HepG2 (cell line): ENCODE data around the gene MRPL9. TPM values are rescaled to one million over a fixed set of nuclear protein-coding genes. Genes with fewer than 3 reads are reported as not detected.

ENCODE experiments used
- ATAC-seq: fragments of 200-7000 bp; cut with Tn5 transposase; 3 replicates; pipeline ENCODE4 v1.9.1; 2020; ENCODE audit warnings: mild to moderate bottlenecking, moderate library complexity
- BruUV-seq: library from RNA; stranded (reverse); fragments of 400-500 nt; replicated peaks from 2 replicates; lab custom pipeline; 2021; lab: Mats Ljungman, UMichigan
- CTCF ChIA-PET: fragments of 300-600 bp; formaldehyde crosslinking; extraction: SDS; loops from one replicate; lab custom pipeline; 2021; ENCODE audit warnings: low total read pairs, inconsistent platforms, low intra/inter-chr PET ratio; lab: Yijun Ruan, JAX
- POLR2A ChIA-PET: fragments of 350-600 bp; sonication (Branson Sonifier 250); formaldehyde crosslinking; loops from one replicate; lab custom pipeline; 2020; ENCODE audit warnings: antibody characterized with exemption, inconsistent platforms; lab: Yijun Ruan, JAX
- DNase-seq: peaks from one replicate; pipeline ENCODE4 v3.0.0-alpha.2; 2015; ENCODE audit warnings: low spot score
- FAIRE-seq: peaks from 3 replicates; lab custom pipeline; 2011; peaks lifted over from hg19 to GRCh38; lab: Jason Lieb, UNC
- H2AFZ ChIP-seq: one replicate; pipeline ENCODE4 v1.6.1; 2011; ENCODE audit warnings: low read length, inconsistent platforms
- H3K27ac ChIP-seq: fragments of 300-600 bp; 3 replicates; pipeline ENCODE4 v1.8.0; 2011; ENCODE audit warnings: mixed run types, mild to moderate bottlenecking, mixed read lengths, low read length, inconsistent platforms; ENCODE audit not compliant: insufficient read depth; ENCODE audit errors: extremely low read length
- H3K27me3 ChIP-seq, 2 experiments: fragments of 200-600 bp in 1 of 2; 2 replicates in 1 of 2; 3 replicates in 1 of 2; pipeline versions ENCODE4 v1.6.0 to v1.8.0; 2011; ENCODE audit warnings: low read length in 2 of 2, mild to moderate bottlenecking in 2 of 2, moderate library complexity in 2 of 2, inconsistent platforms in 1 of 2; ENCODE audit not compliant: insufficient read depth in 2 of 2, control insufficient read depth in 1 of 2
- H3K36me3 ChIP-seq, 2 experiments: fragments of 200-600 bp in 1 of 2; replicated peaks in 1 of 2; 2 replicates in 1 of 2; 3 replicates in 1 of 2; pipeline versions ENCODE4 v1.5.1 to v1.8.0; 2011; ENCODE audit warnings: low read length in 2 of 2, inconsistent platforms in 1 of 2; ENCODE audit not compliant: insufficient read depth in 2 of 2, control insufficient read depth in 1 of 2
- H3K4me1 ChIP-seq: 2 replicates; pipeline ENCODE4 v1.5.1; 2012; ENCODE audit warnings: low read length, inconsistent platforms; ENCODE audit not compliant: insufficient read depth
- H3K4me2 ChIP-seq: 2 replicates; pipeline ENCODE4 v1.6.0; 2011; ENCODE audit warnings: low read depth, low read length, inconsistent platforms
- H3K4me3 ChIP-seq, 3 experiments: fragments of 200-600 bp in 1 of 3; sonication (generic), shearing (Covaris generic) in 1 of 3; replicated peaks in 1 of 3; 2 replicates each; pipeline ENCODE4 v1.5.1; 2011 to 2016; ENCODE audit warnings: low read length in 3 of 3, inconsistent platforms in 2 of 3, low read depth in 2 of 3, mild to moderate bottlenecking in 2 of 3, control low read depth in 1 of 3, mixed read lengths in 1 of 3; ENCODE audit not compliant: insufficient read depth in 1 of 3
- H3K79me2 ChIP-seq: one replicate; pipeline ENCODE4 v1.6.1; 2011; ENCODE audit warnings: low read length, inconsistent platforms; ENCODE audit not compliant: insufficient read depth
- H3K9ac ChIP-seq: 2 replicates; pipeline ENCODE4 v1.6.0; 2011; ENCODE audit warnings: mild to moderate bottlenecking, low read depth, low read length, inconsistent platforms; ENCODE audit not compliant: insufficient read depth
- H3K9me3 ChIP-seq: 2 replicates; pipeline ENCODE4 v1.5.1; 2012; ENCODE audit warnings: mild to moderate bottlenecking, low read length
- H4K20me1 ChIP-seq: 2 replicates; pipeline ENCODE4 v1.6.0; 2011; ENCODE audit warnings: inconsistent platforms, mild to moderate bottlenecking, low read length, moderate library complexity; ENCODE audit not compliant: insufficient read depth
- ARNT ChIP-seq: fragments of 450-650 bp; IDR thresholded peaks from 2 replicates; pipeline ENCODE4 v1.6.1; 2017
- CEBPB ChIP-seq: IDR thresholded peaks from 2 replicates; pipeline ENCODE4 v1.6.1; 2011; ENCODE audit warnings: low read depth, low read length, improper control_type of control experiment, borderline replicate concordance
- CEBPG ChIP-seq: IDR thresholded peaks from 2 replicates; pipeline ENCODE4 v1.6.1; 2016
- CREB1 ChIP-seq, 2 experiments: fragments of 450-650 bp in 1 of 2; IDR thresholded peaks; 2 replicates each; pipeline ENCODE4 v1.6.1; 2016 to 2017; ENCODE audit warnings: control low read depth in 1 of 2, mild to moderate bottlenecking in 1 of 2, missing compliant biosample characterization in 1 of 2, missing genetic modification characterization in 1 of 2
- CREM ChIP-seq, 2 experiments: sonication (generic) in 1 of 2; formaldehyde crosslinking in 1 of 2; IDR thresholded peaks; 2 replicates each; pipeline versions ENCODE4 v1.4.0 to v1.6.1; 2016 to 2020; ENCODE audit warnings: antibody characterized with exemption in 1 of 2, mild to moderate bottlenecking in 1 of 2, missing genetic modification reagents in 1 of 2
- LCORL ChIP-seq, 2 experiments: fragments of 450-650 bp in 1 of 2; sonication (generic) in 1 of 2; formaldehyde crosslinking in 1 of 2; IDR thresholded peaks; 2 replicates each; pipeline versions ENCODE4 v1.5.0 to v1.6.1; 2017 to 2020; ENCODE audit warnings: antibody characterized with exemption in 1 of 2, missing genetic modification reagents in 1 of 2
- PHF21A ChIP-seq: sonication (generic); formaldehyde crosslinking; IDR thresholded peaks from 2 replicates; pipeline ENCODE4 v1.5.0; 2020; ENCODE audit warnings: mild to moderate bottlenecking, missing genetic modification reagents
- ZNF460 ChIP-seq: sonication (generic); formaldehyde crosslinking; IDR thresholded peaks from 2 replicates; pipeline ENCODE4 v1.5.1; 2020; ENCODE audit warnings: missing genetic modification reagents, mild to moderate bottlenecking, borderline replicate concordance
- ZNF747 ChIP-seq: sonication (generic); formaldehyde crosslinking; IDR thresholded peaks from 2 replicates; pipeline ENCODE4 v1.8.1; 2023; ENCODE audit warnings: missing genetic modification reagents, mild to moderate bottlenecking, borderline replicate concordance
- ZSCAN25 ChIP-seq: sonication (generic); formaldehyde crosslinking; IDR thresholded peaks from 2 replicates; pipeline ENCODE4 v1.8.0; 2022; ENCODE audit warnings: mild to moderate bottlenecking, missing genetic modification reagents
- ZZZ3 ChIP-seq: sonication (generic); formaldehyde crosslinking; IDR thresholded peaks from 2 replicates; pipeline ENCODE4 v1.4.0; 2020; ENCODE audit warnings: missing genetic modification reagents, mild to moderate bottlenecking, borderline replicate concordance
- WGBS: methylation state at CpG from one replicate; pipeline ENCODE4 v1.1.6; 2017; ENCODE audit warnings: low lambda C conversion rate; 5-methylcytosine and 5-hydroxymethylcytosine counted together
- in situ Hi-C: cut with HindIII; loops from 2 replicates; pipeline ENCODE4 v1.10.0; 2017; ENCODE audit warnings: low pct_unique_long_range_greater_than_20kb; ENCODE audit not compliant: extremely low pct_ligation_motif_present
- intact Hi-C: fragments of 100-400 bp; cut with micrococcal nuclease; formaldehyde crosslinking; loops from one replicate; pipeline ENCODE4 v1.10.0; 2022; ENCODE audit not compliant: unreplicated experiment
- polyA plus RNA-seq, 8 experiments: library from polyadenylated mRNA; depleted of rRNA in 3 of 8; stranded (reverse) in 7 of 8; unstranded in 1 of 8; fragments of >200 nt; fragmentation: Illumina TruSeq in 4 of 8; extraction: Trizol in 4 of 8; gene quantifications; 2 replicates each; pipeline versions ENCODE4 v1.2.1 to v1.2.3, GENCODE V29; 2011 to 2016; ENCODE audit warnings: low read depth in 4 of 8, missing spikeins in 1 of 8, mixed read lengths in 1 of 8; ENCODE audit not compliant: insufficient read depth in 1 of 8
- total RNA-seq, 5 experiments: library from RNA; depleted of rRNA; stranded (reverse); fragments of >200 nt; fragmentation: Illumina TruSeq; extraction: Trizol; gene quantifications; 2 replicates each; pipeline ENCODE4 v1.2.3, GENCODE V29; 2016; ENCODE audit warnings: low read depth in 1 of 5
- TF ChIP-seq, protein P1 (sequence below): sonication (generic); formaldehyde crosslinking; IDR thresholded peaks from 2 replicates; pipeline ENCODE4 v1.4.0; 2020; ENCODE audit warnings: missing genetic modification reagents
- TF ChIP-seq, protein P2 (sequence below): sonication (generic); formaldehyde crosslinking; IDR thresholded peaks from 2 replicates; pipeline ENCODE4 v1.4.0; 2020; ENCODE audit warnings: missing genetic modification reagents
- TF ChIP-seq, protein P3 (sequence below): sonication (generic); formaldehyde crosslinking; IDR thresholded peaks from 2 replicates; pipeline ENCODE4 v1.4.0; 2020; ENCODE audit warnings: mild to moderate bottlenecking, missing genetic modification reagents, borderline replicate concordance

The MRPL9 gene
- total and polyA plus RNA-seq, 2 of the 13 experiments (the other 11 are each of a cell fraction or from before 2014, with no cell fraction given) = 72.1 to 107 TPM

DNA sequence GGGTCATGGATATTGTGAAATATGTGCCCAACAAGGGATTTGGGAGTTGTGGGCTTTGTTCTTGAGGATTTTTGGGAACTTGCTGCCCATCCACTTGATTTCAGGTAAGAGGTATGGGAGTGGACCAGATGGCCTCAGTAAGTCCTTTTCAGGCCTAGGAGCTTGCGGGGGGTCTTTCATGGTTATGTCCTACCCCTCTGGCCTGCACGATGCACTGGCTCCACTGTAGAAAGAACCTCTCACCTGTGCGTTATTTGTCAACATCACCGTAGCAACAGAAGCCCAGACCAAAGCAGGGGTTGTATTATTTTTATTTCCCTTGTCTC, 33.4 kb downstream of the MRPL9 start:
- POLR2A ChIA-PET = no interaction called here
- DNase-seq = no peak
- in situ Hi-C loops = loop anchor here (10.0 to 25.0 kb wide), 2 partner anchors 135 to 193 kb away; partner anchors contain the start of gene TUFT1

More for the DNA sequence above, 33.4 kb downstream of the MRPL9 start:
- BruUV-seq = no TSS peak
- Histone ChIP-seq H4K20me1 (no peaks in the 10 kb centered on the region), H3K27ac (no peak overlapping the region), H3K36me3 (no peaks in the 10 kb centered on the region), H3K9me3 (no peaks in the 10 kb centered on the region), H3K4me3 (peak overlapping the region in 2 of 3 experiments; percentile 42 to 55; a peak in 1 of 6 replicates), H2AFZ (no peak overlapping the region), H3K4me2 (peak overlapping the region; percentile 80), H3K79me2 (no peaks in the 10 kb centered on the region), H3K9ac (no peak overlapping the region), H3K27me3 (peaks cover 0 to 17% of the 10 kb centered on the region in 2 experiments; a peak in 2 of 5 replicates), H3K4me1 (peaks cover 35% of the 10 kb centered on the region)
- TF ChIP-seq ZNF747 (CRISPR knock-in tag) = no peak
- TF ChIP-seq PHF21A (CRISPR knock-in tag) = peak; percentile 25; the same call in 1 of the 2 replicates
- TF ChIP-seq CREB1 (IDR thresholded peaks at IDR 0.05) = no peak
- 0 out of 2 replicates have a peak, but pooled peaks have one; percentile 10 for TF ChIP-seq CREB1 (CRISPR knock-in tag; IDR thresholded peaks at IDR 0.05)
- TF ChIP-seq ZNF460 (CRISPR knock-in tag) = no peak
- TF ChIP-seq, protein P1, sequence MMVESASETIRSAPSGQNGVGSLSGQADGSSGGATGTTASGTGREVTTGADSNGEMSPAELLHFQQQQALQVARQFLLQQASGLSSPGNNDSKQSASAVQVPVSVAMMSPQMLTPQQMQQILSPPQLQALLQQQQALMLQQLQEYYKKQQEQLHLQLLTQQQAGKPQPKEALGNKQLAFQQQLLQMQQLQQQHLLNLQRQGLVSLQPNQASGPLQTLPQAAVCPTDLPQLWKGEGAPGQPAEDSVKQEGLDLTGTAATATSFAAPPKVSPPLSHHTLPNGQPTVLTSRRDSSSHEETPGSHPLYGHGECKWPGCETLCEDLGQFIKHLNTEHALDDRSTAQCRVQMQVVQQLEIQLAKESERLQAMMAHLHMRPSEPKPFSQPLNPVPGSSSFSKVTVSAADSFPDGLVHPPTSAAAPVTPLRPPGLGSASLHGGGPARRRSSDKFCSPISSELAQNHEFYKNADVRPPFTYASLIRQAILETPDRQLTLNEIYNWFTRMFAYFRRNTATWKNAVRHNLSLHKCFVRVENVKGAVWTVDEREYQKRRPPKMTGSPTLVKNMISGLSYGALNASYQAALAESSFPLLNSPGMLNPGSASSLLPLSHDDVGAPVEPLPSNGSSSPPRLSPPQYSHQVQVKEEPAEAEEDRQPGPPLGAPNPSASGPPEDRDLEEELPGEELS (CRISPR knock-in tag) = 0 out of 2 replicates have a peak, but pooled peaks have one; percentile 9
- peak; percentile 41; the same call in 1 of the 2 replicates for TF ChIP-seq CEBPG (CRISPR knock-in tag)
- peak; percentile 80 for TF ChIP-seq CEBPB
- TF ChIP-seq ZSCAN25 (CRISPR knock-in tag) = no peak
- peak; percentile 48; the same call in 1 of the 2 replicates for TF ChIP-seq LCORL (IDR thresholded peaks at IDR 0.05)
- no peak for TF ChIP-seq LCORL (CRISPR knock-in tag; IDR thresholded peaks at IDR 0.05)
- TF ChIP-seq ARNT = no peak
- no peak for TF ChIP-seq ZZZ3
- TF ChIP-seq, protein P2, sequence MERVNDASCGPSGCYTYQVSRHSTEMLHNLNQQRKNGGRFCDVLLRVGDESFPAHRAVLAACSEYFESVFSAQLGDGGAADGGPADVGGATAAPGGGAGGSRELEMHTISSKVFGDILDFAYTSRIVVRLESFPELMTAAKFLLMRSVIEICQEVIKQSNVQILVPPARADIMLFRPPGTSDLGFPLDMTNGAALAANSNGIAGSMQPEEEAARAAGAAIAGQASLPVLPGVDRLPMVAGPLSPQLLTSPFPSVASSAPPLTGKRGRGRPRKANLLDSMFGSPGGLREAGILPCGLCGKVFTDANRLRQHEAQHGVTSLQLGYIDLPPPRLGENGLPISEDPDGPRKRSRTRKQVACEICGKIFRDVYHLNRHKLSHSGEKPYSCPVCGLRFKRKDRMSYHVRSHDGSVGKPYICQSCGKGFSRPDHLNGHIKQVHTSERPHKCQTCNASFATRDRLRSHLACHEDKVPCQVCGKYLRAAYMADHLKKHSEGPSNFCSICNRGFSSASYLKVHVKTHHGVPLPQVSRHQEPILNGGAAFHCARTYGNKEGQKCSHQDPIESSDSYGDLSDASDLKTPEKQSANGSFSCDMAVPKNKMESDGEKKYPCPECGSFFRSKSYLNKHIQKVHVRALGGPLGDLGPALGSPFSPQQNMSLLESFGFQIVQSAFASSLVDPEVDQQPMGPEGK (CRISPR knock-in tag) = no peak
- TF ChIP-seq CREM (IDR thresholded peaks at IDR 0.05) = no peak
- TF ChIP-seq CREM (CRISPR knock-in tag; IDR thresholded peaks at IDR 0.05) = no peak
- TF ChIP-seq, protein P3, sequence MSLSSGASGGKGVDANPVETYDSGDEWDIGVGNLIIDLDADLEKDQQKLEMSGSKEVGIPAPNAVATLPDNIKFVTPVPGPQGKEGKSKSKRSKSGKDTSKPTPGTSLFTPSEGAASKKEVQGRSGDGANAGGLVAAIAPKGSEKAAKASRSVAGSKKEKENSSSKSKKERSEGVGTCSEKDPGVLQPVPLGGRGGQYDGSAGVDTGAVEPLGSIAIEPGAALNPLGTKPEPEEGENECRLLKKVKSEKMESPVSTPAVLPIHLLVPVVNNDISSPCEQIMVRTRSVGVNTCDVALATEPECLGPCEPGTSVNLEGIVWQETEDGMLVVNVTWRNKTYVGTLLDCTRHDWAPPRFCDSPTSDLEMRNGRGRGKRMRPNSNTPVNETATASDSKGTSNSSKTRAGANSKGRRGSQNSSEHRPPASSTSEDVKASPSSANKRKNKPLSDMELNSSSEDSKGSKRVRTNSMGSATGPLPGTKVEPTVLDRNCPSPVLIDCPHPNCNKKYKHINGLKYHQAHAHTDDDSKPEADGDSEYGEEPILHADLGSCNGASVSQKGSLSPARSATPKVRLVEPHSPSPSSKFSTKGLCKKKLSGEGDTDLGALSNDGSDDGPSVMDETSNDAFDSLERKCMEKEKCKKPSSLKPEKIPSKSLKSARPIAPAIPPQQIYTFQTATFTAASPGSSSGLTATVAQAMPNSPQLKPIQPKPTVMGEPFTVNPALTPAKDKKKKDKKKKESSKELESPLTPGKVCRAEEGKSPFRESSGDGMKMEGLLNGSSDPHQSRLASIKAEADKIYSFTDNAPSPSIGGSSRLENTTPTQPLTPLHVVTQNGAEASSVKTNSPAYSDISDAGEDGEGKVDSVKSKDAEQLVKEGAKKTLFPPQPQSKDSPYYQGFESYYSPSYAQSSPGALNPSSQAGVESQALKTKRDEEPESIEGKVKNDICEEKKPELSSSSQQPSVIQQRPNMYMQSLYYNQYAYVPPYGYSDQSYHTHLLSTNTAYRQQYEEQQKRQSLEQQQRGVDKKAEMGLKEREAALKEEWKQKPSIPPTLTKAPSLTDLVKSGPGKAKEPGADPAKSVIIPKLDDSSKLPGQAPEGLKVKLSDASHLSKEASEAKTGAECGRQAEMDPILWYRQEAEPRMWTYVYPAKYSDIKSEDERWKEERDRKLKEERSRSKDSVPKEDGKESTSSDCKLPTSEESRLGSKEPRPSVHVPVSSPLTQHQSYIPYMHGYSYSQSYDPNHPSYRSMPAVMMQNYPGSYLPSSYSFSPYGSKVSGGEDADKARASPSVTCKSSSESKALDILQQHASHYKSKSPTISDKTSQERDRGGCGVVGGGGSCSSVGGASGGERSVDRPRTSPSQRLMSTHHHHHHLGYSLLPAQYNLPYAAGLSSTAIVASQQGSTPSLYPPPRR (CRISPR knock-in tag) = no peak
- FAIRE-seq (no peak), ATAC-seq (peak; percentile 35)
- CTCF ChIA-PET = no interaction called here
- 44% methylated on average over 4 of the region's 4 CpGs for WGBS
- intact Hi-C loops = no loop called here
